BJ (cell line): Measurements from ENCODE around the gene COPA. TPM values are rescaled to one million over a fixed set of nuclear protein-coding genes. Genes with fewer than 3 reads are reported as not detected.

Experiments
- CTCF ChIA-PET: fragments of 350-600 bp; formaldehyde crosslinking; extraction: SDS; loops from one replicate; lab custom pipeline; 2021; ENCODE audit warnings: antibody characterized with exemption, inconsistent platforms; lab: Yijun Ruan, JAX
- POLR2A ChIA-PET: fragments of 300-600 bp; sonication (Branson Sonifier 250); formaldehyde crosslinking; extraction: SDS; loops from one replicate; lab custom pipeline; 2021; ENCODE audit warnings: antibody characterized with exemption; lab: Charles Lee
- DNase-seq: peaks from one replicate; pipeline ENCODE4 v3.0.0-alpha.2; 2011; ENCODE audit warnings: low read depth
- H3K27me3 ChIP-seq: 2 replicates; pipeline ENCODE4 v1.6.0; 2011; ENCODE audit warnings: low read length; ENCODE audit not compliant: control insufficient read depth, insufficient read depth
- H3K36me3 ChIP-seq: 2 replicates; pipeline ENCODE4 v1.5.1; 2011; ENCODE audit warnings: low read length; ENCODE audit not compliant: control insufficient read depth, insufficient read depth
- H3K4me3 ChIP-seq: 2 replicates; pipeline ENCODE4 v1.5.1; 2011; ENCODE audit warnings: low read depth, mild to moderate bottlenecking, control low read depth, low read length
- CTCF ChIP-seq: IDR thresholded peaks from 2 replicates; pipeline ENCODE4 v1.5.1; 2011; ENCODE audit warnings: low read depth, mild to moderate bottlenecking, control low read depth, inconsistent platforms, low read length, moderate library complexity; ENCODE audit not compliant: insufficient read depth
- polyA plus RNA-seq: library from polyadenylated mRNA; depleted of rRNA; stranded (reverse); fragments of >200 nt; gene quantifications from 2 replicates; pipeline ENCODE4 v1.2.3, GENCODE V29; 2011

The COPA gene
- polyA plus RNA-seq, 1 experiment, result 267 TPM

- Histone ChIP-seq H3K36me3 (no peaks in the 10 kb centered on the region), H3K4me3 (no peak overlapping the region), H3K27me3 (no peaks in the 10 kb centered on the region; the same call in 1 of the 2 replicates)
- ChIA-PET CTCF (interaction anchor here (0.6 to 1.2 kb wide), 2 partner anchors 16 to 1174 kb away, joined by 3 read pairs; no protein-coding TSS in a partner anchor), POLR2A (no interaction called here)
- TF ChIP-seq CTCF, result no peak
- no peak for DNase-seq
Measured at GRCh38 chr1:160370561-160371345, 27.7 kb upstream of the COPA start.

GRCh38 chr1:160369087-160369486 lies 26.0 kb upstream of the COPA start:
- TF ChIP-seq CTCF, result no peak
- CTCF ChIA-PET, result interaction anchor here (1.4 to 7.7 kb wide), 2 partner anchors 7 to 14 kb away, joined by 4 to 70 read pairs; no protein-coding TSS in a partner anchor

GRCh38 chr1:160367934-160368923 lies 25.2 kb upstream of the COPA start:
- ChIA-PET POLR2A (no interaction called here), CTCF (interaction anchor here (0.7 to 7.7 kb wide), 4 partner anchors 8 to 326 kb away, joined by 3 to 70 read pairs (median 4); no protein-coding TSS in a partner anchor)
- no peaks in the 10 kb centered on the region for H3K36me3 ChIP-seq
- no peak for DNase-seq
- TF ChIP-seq CTCF, result no peak
- H3K4me3 ChIP-seq, result no peak overlapping the region
- no peaks in the 10 kb centered on the region; the same call in 1 of the 2 replicates for H3K27me3 ChIP-seq

More at GRCh38 chr1:160369087-160369486, 26.0 kb upstream of the COPA start:
- H3K36me3 ChIP-seq, result no peaks in the 10 kb centered on the region
- no peak overlapping the region for H3K4me3 ChIP-seq
- POLR2A ChIA-PET, result no interaction called here
- no peaks in the 10 kb centered on the region; the same call in 1 of the 2 replicates for H3K27me3 ChIP-seq
- DNase-seq, result no peak

- Histone ChIP-seq H3K4me3 (no peak overlapping the region), H3K36me3 (no peaks in the 10 kb centered on the region), H3K27me3 (no peaks in the 10 kb centered on the region; the same call in 1 of the 2 replicates)
- POLR2A ChIA-PET, result no interaction called here
- no peak for TF ChIP-seq CTCF
- DNase-seq, result no peak
- CTCF ChIA-PET, result interaction anchor here (0.7 to 7.7 kb wide), 3 partner anchors 9 to 326 kb away, joined by 3 to 70 read pairs (median 3); no protein-coding TSS in a partner anchor
Measured at GRCh38 chr1:160367516-160367900, 24.5 kb upstream of the COPA start.
